HepG2 (cell line): ENCODE results near the gene SDK1. TPM values are rescaled to one million over a fixed set of nuclear protein-coding genes. Genes with fewer than 3 reads are reported as not detected.
A peak's percentile ranks its signal among the peaks of the same experiment; 100 is the strongest.

Experiments used
- ATAC-seq: fragments of 200-7000 bp; cut with Tn5 transposase; 3 replicates; pipeline ENCODE4 v1.9.1; 2020; ENCODE audit warnings: mild to moderate bottlenecking, moderate library complexity
- BruUV-seq: library from RNA; stranded (reverse); fragments of 400-500 nt; replicated peaks from 2 replicates; lab custom pipeline; 2021; lab: Mats Ljungman, UMichigan
- CTCF ChIA-PET: fragments of 300-600 bp; formaldehyde crosslinking; extraction: SDS; loops from one replicate; lab custom pipeline; 2021; ENCODE audit warnings: low total read pairs, inconsistent platforms, low intra/inter-chr PET ratio; lab: Yijun Ruan, JAX
- POLR2A ChIA-PET: fragments of 350-600 bp; sonication (Branson Sonifier 250); formaldehyde crosslinking; loops from one replicate; lab custom pipeline; 2020; ENCODE audit warnings: antibody characterized with exemption, inconsistent platforms; lab: Yijun Ruan, JAX
- DNase-seq: peaks from one replicate; pipeline ENCODE4 v3.0.0-alpha.2; 2015; ENCODE audit warnings: low spot score
- FAIRE-seq: peaks from 3 replicates; lab custom pipeline; 2011; peaks lifted over from hg19 to GRCh38; lab: Jason Lieb, UNC
- H2AFZ ChIP-seq: one replicate; pipeline ENCODE4 v1.6.1; 2011; ENCODE audit warnings: low read length, inconsistent platforms
- H3K27ac ChIP-seq: fragments of 300-600 bp; 3 replicates; pipeline ENCODE4 v1.8.0; 2011; ENCODE audit warnings: mixed run types, mild to moderate bottlenecking, mixed read lengths, low read length, inconsistent platforms; ENCODE audit not compliant: insufficient read depth; ENCODE audit errors: extremely low read length
- H3K27me3 ChIP-seq, 2 experiments: fragments of 200-600 bp in 1 of 2; 2 replicates in 1 of 2; 3 replicates in 1 of 2; pipeline versions ENCODE4 v1.6.0 to v1.8.0; 2011; ENCODE audit warnings: low read length in 2 of 2, mild to moderate bottlenecking in 2 of 2, moderate library complexity in 2 of 2, inconsistent platforms in 1 of 2; ENCODE audit not compliant: insufficient read depth in 2 of 2, control insufficient read depth in 1 of 2
- H3K36me3 ChIP-seq, 2 experiments: fragments of 200-600 bp in 1 of 2; replicated peaks in 1 of 2; 2 replicates in 1 of 2; 3 replicates in 1 of 2; pipeline versions ENCODE4 v1.5.1 to v1.8.0; 2011; ENCODE audit warnings: low read length in 2 of 2, inconsistent platforms in 1 of 2; ENCODE audit not compliant: insufficient read depth in 2 of 2, control insufficient read depth in 1 of 2
- H3K4me1 ChIP-seq: 2 replicates; pipeline ENCODE4 v1.5.1; 2012; ENCODE audit warnings: low read length, inconsistent platforms; ENCODE audit not compliant: insufficient read depth
- H3K4me2 ChIP-seq: 2 replicates; pipeline ENCODE4 v1.6.0; 2011; ENCODE audit warnings: low read depth, low read length, inconsistent platforms
- H3K4me3 ChIP-seq, 3 experiments: fragments of 200-600 bp in 1 of 3; sonication (generic), shearing (Covaris generic) in 1 of 3; replicated peaks in 1 of 3; 2 replicates each; pipeline ENCODE4 v1.5.1; 2011 to 2016; ENCODE audit warnings: low read length in 3 of 3, inconsistent platforms in 2 of 3, low read depth in 2 of 3, mild to moderate bottlenecking in 2 of 3, control low read depth in 1 of 3, mixed read lengths in 1 of 3; ENCODE audit not compliant: insufficient read depth in 1 of 3
- H3K79me2 ChIP-seq: one replicate; pipeline ENCODE4 v1.6.1; 2011; ENCODE audit warnings: low read length, inconsistent platforms; ENCODE audit not compliant: insufficient read depth
- H3K9ac ChIP-seq: 2 replicates; pipeline ENCODE4 v1.6.0; 2011; ENCODE audit warnings: mild to moderate bottlenecking, low read depth, low read length, inconsistent platforms; ENCODE audit not compliant: insufficient read depth
- H3K9me3 ChIP-seq: 2 replicates; pipeline ENCODE4 v1.5.1; 2012; ENCODE audit warnings: mild to moderate bottlenecking, low read length
- H4K20me1 ChIP-seq: 2 replicates; pipeline ENCODE4 v1.6.0; 2011; ENCODE audit warnings: inconsistent platforms, mild to moderate bottlenecking, low read length, moderate library complexity; ENCODE audit not compliant: insufficient read depth
- KAT7 ChIP-seq: IDR thresholded peaks from 2 replicates; pipeline ENCODE4 v1.6.1; 2018; ENCODE audit warnings: borderline replicate concordance, missing compliant biosample characterization
- LCORL ChIP-seq, 2 experiments: fragments of 450-650 bp in 1 of 2; sonication (generic) in 1 of 2; formaldehyde crosslinking in 1 of 2; IDR thresholded peaks; 2 replicates each; pipeline versions ENCODE4 v1.5.0 to v1.6.1; 2017 to 2020; ENCODE audit warnings: antibody characterized with exemption in 1 of 2, missing genetic modification reagents in 1 of 2
- ZBED4 ChIP-seq: sonication (generic); formaldehyde crosslinking; IDR thresholded peaks from 2 replicates; pipeline ENCODE4 v1.4.0; 2020; ENCODE audit warnings: missing genetic modification reagents, borderline replicate concordance
- ZNF329 ChIP-seq: sonication (generic); formaldehyde crosslinking; IDR thresholded peaks from 2 replicates; pipeline ENCODE4 v1.9.0; 2021; ENCODE audit warnings: low read depth, mild to moderate bottlenecking, missing genetic modification reagents
- ZNF343 ChIP-seq: sonication (generic); formaldehyde crosslinking; IDR thresholded peaks from 2 replicates; pipeline ENCODE4 v1.4.0; 2020; ENCODE audit warnings: mild to moderate bottlenecking, missing genetic modification reagents
- ZNF792 ChIP-seq: IDR thresholded peaks from 2 replicates; pipeline ENCODE4 v1.6.1; 2016
- WGBS: methylation state at CpG from one replicate; pipeline ENCODE4 v1.1.6; 2017; ENCODE audit warnings: low lambda C conversion rate; 5-methylcytosine and 5-hydroxymethylcytosine counted together
- in situ Hi-C: cut with HindIII; loops from 2 replicates; pipeline ENCODE4 v1.10.0; 2017; ENCODE audit warnings: low pct_unique_long_range_greater_than_20kb; ENCODE audit not compliant: extremely low pct_ligation_motif_present
- intact Hi-C: fragments of 100-400 bp; cut with micrococcal nuclease; formaldehyde crosslinking; loops from one replicate; pipeline ENCODE4 v1.10.0; 2022; ENCODE audit not compliant: unreplicated experiment
- polyA plus RNA-seq, 8 experiments: library from polyadenylated mRNA; depleted of rRNA in 3 of 8; stranded (reverse) in 7 of 8; unstranded in 1 of 8; fragments of >200 nt; fragmentation: Illumina TruSeq in 4 of 8; extraction: Trizol in 4 of 8; gene quantifications; 2 replicates each; pipeline versions ENCODE4 v1.2.1 to v1.2.3, GENCODE V29; 2011 to 2016; ENCODE audit warnings: low read depth in 4 of 8, missing spikeins in 1 of 8, mixed read lengths in 1 of 8; ENCODE audit not compliant: insufficient read depth in 1 of 8
- total RNA-seq, 5 experiments: library from RNA; depleted of rRNA; stranded (reverse); fragments of >200 nt; fragmentation: Illumina TruSeq; extraction: Trizol; gene quantifications; 2 replicates each; pipeline ENCODE4 v1.2.3, GENCODE V29; 2016; ENCODE audit warnings: low read depth in 1 of 5

Gene SDK1
- total and polyA plus RNA-seq, 2 of the 13 experiments (the other 11 are each of a cell fraction or from before 2014, with no cell fraction given) = 0.35 to 2.4 TPM

DNA sequence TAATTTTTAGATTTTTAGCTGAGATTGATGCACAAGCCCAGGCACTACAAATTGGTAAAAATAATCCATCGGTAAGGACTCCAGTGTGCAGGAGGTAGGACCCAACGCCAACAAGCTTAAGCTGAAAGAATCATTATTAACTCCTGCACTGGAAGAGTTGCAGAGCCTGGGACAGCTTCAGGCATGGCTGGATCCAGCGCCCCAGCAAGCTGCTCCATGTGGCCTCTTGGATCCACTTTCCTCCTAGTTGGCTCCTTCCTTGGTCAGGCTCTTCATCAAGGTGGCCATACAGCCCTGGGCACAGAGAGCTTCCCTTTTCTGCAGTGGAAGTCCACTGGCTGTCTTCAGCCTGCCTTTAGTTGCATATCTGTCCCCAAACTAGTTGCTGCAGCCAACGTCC is 883.6 kb downstream of the SDK1 start:
- Histone ChIP-seq H3K79me2 (no peaks in the 10 kb centered on the region), H3K36me3 (no peaks in the 10 kb centered on the region), H3K9me3 (no peaks in the 10 kb centered on the region), H3K27me3 (no peaks in the 10 kb centered on the region), H2AFZ (no peak overlapping the region), H3K4me1 (no peaks in the 10 kb centered on the region), H4K20me1 (no peaks in the 10 kb centered on the region), H3K4me2 (no peak overlapping the region), H3K9ac (no peak overlapping the region), H3K27ac (no peak overlapping the region), H3K4me3 (no peak overlapping the region)
- no TSS peak for BruUV-seq
- no peak for TF ChIP-seq ZNF343 (CRISPR knock-in tag)
- TF ChIP-seq ZNF329 (CRISPR knock-in tag) = peak; percentile 94
- no peak for TF ChIP-seq KAT7 (CRISPR knock-in tag)
- no peak for TF ChIP-seq ZNF792 (CRISPR knock-in tag)
- POLR2A ChIA-PET = no interaction called here
- no peak for DNase-seq
- ATAC-seq = no peak
- WGBS = 69% methylated on average over 3 of the region's 4 CpGs
- no peak for FAIRE-seq
- in situ Hi-C loops = no loop called here
- intact Hi-C loops = no loop called here
- CTCF ChIA-PET = no interaction called here

DNA sequence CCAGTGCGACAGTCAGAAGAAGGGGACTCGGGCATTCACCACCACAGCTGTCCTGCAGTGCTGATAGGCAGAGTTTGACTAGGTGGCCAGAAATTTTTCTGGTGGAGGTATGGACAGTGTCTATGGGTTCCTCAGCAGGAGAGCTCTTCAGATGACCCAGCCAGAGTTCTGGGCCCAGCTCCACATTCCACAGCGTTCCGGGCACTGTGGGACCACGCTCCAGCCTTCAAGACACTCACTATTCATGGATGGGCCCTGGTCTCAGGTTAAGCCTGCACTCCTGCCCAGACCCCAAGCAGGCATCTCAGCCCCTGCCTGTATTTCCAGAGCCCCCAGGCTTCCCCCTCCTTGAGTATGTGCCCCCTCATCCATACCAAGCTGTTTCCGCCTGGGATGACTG is 884.1 kb downstream of the SDK1 start:
- Histone ChIP-seq H3K27me3 (no peaks in the 10 kb centered on the region), H3K36me3 (no peaks in the 10 kb centered on the region), H3K9ac (no peak overlapping the region), H4K20me1 (no peaks in the 10 kb centered on the region; the same call in 1 of the 2 replicates), H2AFZ (no peak overlapping the region), H3K4me3 (no peak overlapping the region), H3K4me1 (no peaks in the 10 kb centered on the region), H3K4me2 (no peak overlapping the region), H3K9me3 (no peaks in the 10 kb centered on the region), H3K27ac (no peak overlapping the region), H3K79me2 (no peaks in the 10 kb centered on the region)
- ChIA-PET POLR2A (no interaction called here), CTCF (no interaction called here)
- DNase-seq (no peak), ATAC-seq (no peak), FAIRE-seq (no peak)
- BruUV-seq = no TSS peak
- in situ Hi-C loops (no loop called here), intact Hi-C loops (no loop called here)
- TF ChIP-seq LCORL (IDR thresholded peaks at IDR 0.05) = no peak
- TF ChIP-seq LCORL (CRISPR knock-in tag; IDR thresholded peaks at IDR 0.05) = no peak
- no peak for TF ChIP-seq ZBED4 (CRISPR knock-in tag)
- 85% methylated on average over 3 of the region's 6 CpGs for WGBS
